ENCODE measurements around the gene COL4A4.

DNA sequence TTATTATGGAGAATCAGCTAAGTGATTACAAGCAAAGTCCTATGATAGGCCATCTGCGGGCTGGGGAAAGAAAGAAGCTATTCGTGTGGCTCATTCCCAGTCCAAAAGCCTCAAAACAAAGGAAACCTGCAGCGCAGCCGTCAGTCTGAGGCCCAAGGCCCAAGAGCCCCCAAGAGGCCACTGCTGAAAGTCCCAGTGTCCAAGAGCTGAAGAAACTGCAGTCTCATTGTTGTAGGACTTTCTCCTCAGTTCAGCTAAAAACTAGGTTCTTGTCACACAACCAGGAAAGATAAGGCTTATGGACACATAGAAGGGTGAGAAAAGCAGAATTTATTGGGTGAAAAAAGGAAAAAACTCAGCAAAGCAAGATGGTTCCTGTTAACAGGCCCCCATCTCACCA is 185.0 kb downstream of the COL4A4 start:
- no peak for TF ChIP-seq POLR2A (IDR thresholded peaks at IDR 0.05; ENCODE audit: low read depth, low read length)
- TF ChIP-seq POLR2AphosphoS5 (IDR thresholded peaks at IDR 0.05; ENCODE audit: low read depth, low read length): no peak
- no peak for TF ChIP-seq TAF1 (IDR thresholded peaks at IDR 0.05; ENCODE audit: low read depth, low read length)
- TF ChIP-seq POU2F2 (IDR thresholded peaks at IDR 0.05; ENCODE audit: low read depth, low read length): no peak
- no peak for TF ChIP-seq SPI1 (IDR thresholded peaks at IDR 0.05; ENCODE audit: low read depth, low read length)
- TF ChIP-seq PAX5 (IDR thresholded peaks at IDR 0.05; ENCODE audit: insufficient read depth, low read length, severe bottlenecking): no peak
